PC-3 (cell line): Measurements from ENCODE around the gene MAP2.

Experiments
- CTCF ChIP-seq: fragments of 300-600 bp; sonication (generic); conservative IDR thresholded peaks from 2 replicates; pipeline ENCODE4 v1.5.1; 2017; ENCODE audit warnings: antibody characterized with exemption, low read depth, mild to moderate bottlenecking, low read length
- EZH2 ChIP-seq: fragments of 300-600 bp; sonication (generic); IDR thresholded peaks from one replicate; pipeline ENCODE4 v1.6.1; 2017; ENCODE audit warnings: antibody characterized with exemption, mild to moderate bottlenecking, low read length; ENCODE audit not compliant: unreplicated experiment
- EZH2phosphoT487 ChIP-seq: fragments of 300-600 bp; sonication (generic); IDR thresholded peaks from 2 replicates; pipeline ENCODE4 v1.6.1; 2018; ENCODE audit warnings: mild to moderate bottlenecking, antibody characterized with exemption, low read length, borderline replicate concordance

DNA sequence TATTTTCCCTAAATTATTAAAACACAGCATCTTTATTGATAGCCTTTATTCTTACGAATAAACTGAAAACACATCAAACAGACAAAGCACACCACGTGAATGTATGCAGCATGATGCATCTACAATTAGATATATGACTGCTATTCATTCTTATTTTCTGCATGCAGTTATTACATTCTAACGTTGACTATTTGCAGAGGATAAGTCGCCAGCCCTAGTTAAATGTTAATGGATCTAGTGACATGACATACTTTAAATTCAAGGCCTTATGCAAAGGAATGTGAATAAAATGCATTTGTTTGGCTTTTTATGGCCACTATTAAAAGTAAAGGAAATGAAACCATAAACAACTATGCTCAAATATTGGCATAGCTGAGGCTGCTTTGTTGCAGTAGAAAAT, 172.4 kb downstream of the MAP2 start:
- no peak for TF ChIP-seq CTCF
- no peak for TF ChIP-seq EZH2phosphoT487
- TF ChIP-seq EZH2: no peak
